ENCODE results near the gene PTGDS.

The PTGDS gene

GRCh38 chr9:136978073-136978864, 965 bp downstream of the PTGDS start:
- Histone ChIP-seq H3K4me3 (ENCODE audit: low read depth, low read length) (no peak overlapping the region), H3K9me3 (ENCODE audit: control insufficient read depth, insufficient read depth, low read depth, low read length) (no peaks in the 10 kb centered on the region), H3K4me1 (ENCODE audit: control insufficient read depth, insufficient read depth, low read length) (no peaks in the 10 kb centered on the region), H3K27ac (ENCODE audit: extremely low read depth, low read depth, low read length) (no peak overlapping the region), H3K36me3 (ENCODE audit: control insufficient read depth in 2 of 2, insufficient read depth in 1 of 2, low read length in 2 of 2) (no peaks in the 10 kb centered on the region)
- ChIA-PET CTCF (interaction anchor here (0.6 to 0.8 kb wide), 2 partner anchors 51 to 71 kb away, joined by 3 read pairs; no protein-coding TSS in a partner anchor), POLR2A (interaction anchor here (0.6 to 1.6 kb wide), 7 partner anchors 14 to 112 kb away, joined by 3 to 8 read pairs (median 4); partner anchors contain the start of genes EDF1, MAN1B1 and PAXX)
- TF ChIP-seq ZNF513 (tag by site-specific recombination; IDR thresholded peaks at IDR 0.05) (no peak), ZNF544 (tag by site-specific recombination; IDR thresholded peaks at IDR 0.05) (no peak), OSR2 (tag by site-specific recombination; IDR thresholded peaks at IDR 0.05) (no peak), ZNF174 (tag by site-specific recombination; IDR thresholded peaks at IDR 0.05) (no peak), REPIN1 (tag by site-specific recombination; IDR thresholded peaks at IDR 0.05; ENCODE audit: low read depth) (no peak), TCF7L2 (IDR thresholded peaks at IDR 0.05; ENCODE audit: borderline replicate concordance, low read depth, low read length) (no peak), ZNF830 (tag by site-specific recombination; IDR thresholded peaks at IDR 0.05; ENCODE audit: low read depth) (no peak), ZNF488 (tag by site-specific recombination; IDR thresholded peaks at IDR 0.05) (no peak), INSM2 (tag by site-specific recombination; IDR thresholded peaks at IDR 0.05) (no peak), ZBTB49 (tag by site-specific recombination; IDR thresholded peaks at IDR 0.05; ENCODE audit: low read depth) (no peak), ZNF18 (tag by site-specific recombination; IDR thresholded peaks at IDR 0.05) (no peak), EGR2 (tag by site-specific recombination; IDR thresholded peaks at IDR 0.05; ENCODE audit: low read depth) (peak; percentile 37), ZNF292 (tag by site-specific recombination; IDR thresholded peaks at IDR 0.05; ENCODE audit: borderline replicate concordance, low read depth) (no peak), ZNF335 (tag by site-specific recombination; conservative IDR thresholded peaks at IDR 0.05) (no peak), ZNF549 (tag by site-specific recombination; IDR thresholded peaks at IDR 0.05) (no peak), ZNF426 (tag by site-specific recombination; IDR thresholded peaks at IDR 0.05) (no peak), MEIS1 (CRISPR knock-in tag; IDR thresholded peaks at IDR 0.05; ENCODE audit: borderline replicate concordance) (no peak), ZNF169 (tag by site-specific recombination; IDR thresholded peaks at IDR 0.05) (no peak), KLF9 (tag by site-specific recombination; IDR thresholded peaks at IDR 0.05; ENCODE audit: low read depth) (peak; percentile 62), TSHZ1 (tag by site-specific recombination; IDR thresholded peaks at IDR 0.05; ENCODE audit: borderline replicate concordance) (no peak), GFI1B (tag by site-specific recombination; IDR thresholded peaks at IDR 0.05) (no peak), GLIS1 (tag by site-specific recombination; IDR thresholded peaks at IDR 0.05) (no peak), HOXD13 (CRISPR knock-in tag; IDR thresholded peaks at IDR 0.05; ENCODE audit: borderline replicate concordance) (no peak), ZNF157 (tag by site-specific recombination; IDR thresholded peaks at IDR 0.05) (no peak), ZNF768 (tag by site-specific recombination; IDR thresholded peaks at IDR 0.05) (no peak), ZIC2 (tag by site-specific recombination; IDR thresholded peaks at IDR 0.05) (no peak)

All from HEK293 (cell line).